T-helper 1 cell treated with Interleukin-12 subunit alpha and Interleukin-12 subunit beta and Interleukin-4 antibody, amounts not matched to agents 30 μg/mL and 1 μg/mL, for 36 hours (primary cell): ENCODE measurements around the gene PODXL.

ENCODE experiments used
- H3K27ac Mint-ChIP-seq: one replicate; pipeline ENCODE4 v1.8.0; 2021; ENCODE audit warnings: mild to moderate bottlenecking, mixed read lengths
- H3K27me3 Mint-ChIP-seq: one replicate; pipeline ENCODE4 v1.8.0; 2021; ENCODE audit warnings: low read depth, mixed read lengths
- H3K36me3 Mint-ChIP-seq: one replicate; pipeline ENCODE4 v1.8.0; 2021; ENCODE audit warnings: low read depth, mixed read lengths
- H3K4me1 Mint-ChIP-seq: one replicate; pipeline ENCODE4 v1.8.0; 2021; ENCODE audit warnings: low read depth, mixed read lengths
- H3K4me3 Mint-ChIP-seq: one replicate; pipeline ENCODE4 v1.8.0; 2021; ENCODE audit warnings: mild to moderate bottlenecking, moderate library complexity, mixed read lengths
- H3K9me3 Mint-ChIP-seq: one replicate; pipeline ENCODE4 v1.8.0; 2021; ENCODE audit warnings: mixed read lengths

Gene PODXL

DNA sequence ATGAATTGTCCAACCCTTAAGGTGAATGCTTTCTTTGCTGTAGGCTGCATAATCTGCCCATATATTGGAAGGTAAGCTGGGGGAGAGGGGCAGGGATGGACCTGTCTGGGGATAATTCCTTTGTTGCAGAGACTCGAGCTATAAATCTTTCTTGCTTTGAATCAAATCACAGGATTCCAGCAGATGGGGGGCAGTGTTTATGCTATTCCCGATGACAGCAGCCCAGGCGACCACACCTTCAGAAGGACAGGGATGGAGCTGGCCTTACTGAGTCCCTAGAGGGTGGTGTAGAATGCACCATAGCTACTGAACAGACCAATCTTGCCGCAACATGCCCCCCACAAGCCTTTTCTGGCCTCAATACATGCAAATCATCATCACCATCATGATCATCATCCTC lies 2.5 kb downstream of the PODXL start:
- no peaks in the 10 kb centered on the region for H3K36me3 Mint-ChIP-seq
- H3K27me3 Mint-ChIP-seq: peaks cover 62% of the 10 kb centered on the region
- H3K4me3 Mint-ChIP-seq: no peak overlapping the region
- H3K27ac Mint-ChIP-seq: no peak overlapping the region
- no peaks in the 10 kb centered on the region for H3K9me3 Mint-ChIP-seq
- H3K4me1 Mint-ChIP-seq: peaks cover 13% of the 10 kb centered on the region

DNA sequence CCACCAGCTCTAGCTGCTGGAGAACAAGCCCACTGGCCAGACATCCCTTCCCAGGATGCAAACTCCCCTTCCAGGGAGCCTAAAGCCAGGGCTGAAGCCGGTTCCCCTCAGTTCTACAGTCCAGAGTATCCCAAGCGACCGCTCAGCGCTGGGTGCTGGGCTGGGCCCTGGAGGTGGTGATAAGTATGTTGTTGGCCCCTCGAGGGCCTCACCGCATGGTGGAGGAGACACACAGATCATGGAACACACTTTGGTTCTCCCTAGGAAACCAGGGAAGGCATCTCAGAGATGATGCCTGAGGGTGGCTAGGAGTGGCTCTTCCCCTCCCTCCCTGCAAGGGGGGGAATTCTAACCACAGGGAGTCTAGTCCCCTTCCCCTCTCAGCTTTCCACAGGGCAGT lies 4.4 kb downstream of the PODXL start:
- H3K9me3 Mint-ChIP-seq: no peaks in the 10 kb centered on the region
- H3K4me3 Mint-ChIP-seq: no peak overlapping the region
- peaks cover 46% of the 10 kb centered on the region for H3K27me3 Mint-ChIP-seq
- peaks cover 10% of the 10 kb centered on the region for H3K4me1 Mint-ChIP-seq
- H3K27ac Mint-ChIP-seq: no peak overlapping the region
- H3K36me3 Mint-ChIP-seq: peaks cover 1% of the 10 kb centered on the region

DNA sequence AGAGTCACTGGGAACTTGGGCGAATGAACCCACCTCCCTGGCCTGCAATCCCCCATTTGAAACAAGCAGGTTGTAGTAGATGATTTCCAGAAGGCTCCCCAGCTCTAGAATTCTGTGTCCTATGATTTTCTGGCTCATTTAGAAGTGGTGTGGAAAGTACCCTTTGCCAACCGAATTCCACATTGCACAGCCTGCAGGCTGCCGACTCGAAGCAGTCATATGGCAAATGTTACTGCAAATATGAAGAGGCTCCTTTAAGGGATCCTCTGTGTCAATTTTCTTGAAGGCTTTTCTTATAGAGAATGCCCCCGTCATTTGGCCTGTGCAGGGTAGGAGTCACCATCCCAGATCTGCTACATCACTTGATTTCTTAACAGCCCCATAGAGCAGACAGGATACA lies 5.6 kb downstream of the PODXL start:
- peaks cover 1% of the 10 kb centered on the region for H3K36me3 Mint-ChIP-seq
- H3K9me3 Mint-ChIP-seq: no peaks in the 10 kb centered on the region
- H3K27ac Mint-ChIP-seq: no peak overlapping the region
- H3K4me3 Mint-ChIP-seq: no peak overlapping the region
- H3K4me1 Mint-ChIP-seq: peaks cover 14% of the 10 kb centered on the region
- H3K27me3 Mint-ChIP-seq: peaks cover 42% of the 10 kb centered on the region

DNA sequence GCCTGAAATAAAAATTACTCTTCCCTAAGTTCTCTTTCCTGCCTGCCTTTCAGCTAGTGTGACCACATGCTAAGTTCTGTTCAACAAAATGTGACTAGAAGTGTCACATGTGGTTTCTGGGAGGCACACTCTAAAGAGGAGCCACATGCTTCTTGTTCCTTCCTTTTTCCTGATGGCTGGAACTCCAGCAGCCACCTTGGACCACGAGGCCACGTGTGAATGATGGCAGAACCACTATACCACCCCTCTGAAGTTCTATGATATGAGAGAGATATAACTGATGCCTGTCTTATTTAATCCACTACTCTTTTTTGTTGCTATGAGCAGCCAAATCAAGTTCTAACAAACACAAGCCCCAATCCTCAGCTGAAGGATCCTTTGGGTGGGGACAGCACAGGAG lies 8.1 kb downstream of the PODXL start:
- Mint-ChIP-seq H3K9me3 (no peaks in the 10 kb centered on the region), H3K27me3 (peaks cover 17% of the 10 kb centered on the region), H3K36me3 (peaks cover 1% of the 10 kb centered on the region), H3K4me1 (peaks cover 13% of the 10 kb centered on the region), H3K4me3 (no peak overlapping the region), H3K27ac (no peak overlapping the region)

DNA sequence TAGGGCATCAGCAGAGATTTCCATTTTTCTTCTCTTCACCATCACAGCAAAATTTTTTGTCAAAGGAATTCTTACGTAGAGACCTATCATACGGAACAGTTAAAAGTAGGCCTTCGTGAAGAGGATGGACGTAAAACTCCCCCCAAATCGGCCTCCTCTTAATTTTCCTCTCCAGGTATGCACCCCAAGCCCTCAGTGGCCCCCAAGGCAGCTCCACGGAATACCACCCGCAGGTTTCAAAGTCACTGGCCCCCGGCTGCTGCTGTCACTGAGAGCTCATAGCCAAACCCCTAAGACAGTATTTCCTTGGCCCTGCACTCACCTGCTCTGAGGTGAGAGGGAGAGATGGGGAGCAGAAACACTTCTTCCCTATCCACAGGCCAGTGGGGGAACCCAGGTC lies 8.8 kb downstream of the PODXL start:
- peaks cover 1% of the 10 kb centered on the region for H3K36me3 Mint-ChIP-seq
- H3K27ac Mint-ChIP-seq: no peak overlapping the region
- no peaks in the 10 kb centered on the region for H3K9me3 Mint-ChIP-seq
- peaks cover 13% of the 10 kb centered on the region for H3K4me1 Mint-ChIP-seq
- H3K27me3 Mint-ChIP-seq: peaks cover 9% of the 10 kb centered on the region
- H3K4me3 Mint-ChIP-seq: no peak overlapping the region

DNA sequence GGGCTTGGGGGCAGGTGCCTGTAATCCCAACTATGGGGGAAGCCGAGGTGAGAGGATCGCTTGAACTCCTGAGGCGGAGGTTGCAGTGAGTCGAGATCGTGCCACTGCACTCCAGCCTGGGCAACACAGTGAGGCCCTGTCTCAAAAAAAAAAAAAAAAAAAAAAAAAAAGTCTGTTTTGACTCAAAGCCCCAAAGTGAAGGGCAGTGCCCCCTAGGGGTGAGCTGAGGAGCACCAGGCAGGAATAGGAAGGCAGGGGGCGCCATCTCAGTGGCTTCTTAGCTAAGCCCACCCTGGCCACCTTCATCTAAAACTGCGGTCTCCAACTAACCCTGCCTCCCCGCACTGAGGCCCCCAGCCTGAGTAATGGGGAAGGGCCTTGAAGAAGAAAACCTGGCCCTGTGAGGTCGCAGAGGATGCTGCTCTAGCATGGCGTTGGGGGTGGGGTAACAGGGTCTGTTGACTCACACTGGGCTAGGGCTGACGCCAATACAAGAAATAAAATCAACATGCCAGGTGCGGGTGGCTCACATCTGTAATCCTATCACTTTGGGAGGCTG lies 9.8 kb downstream of the PODXL start:
- Mint-ChIP-seq H3K36me3 (peaks cover 1% of the 10 kb centered on the region), H3K4me3 (no peak overlapping the region), H3K4me1 (peaks cover 13% of the 10 kb centered on the region), H3K9me3 (no peaks in the 10 kb centered on the region), H3K27me3 (peaks cover 6% of the 10 kb centered on the region), H3K27ac (no peak overlapping the region)

DNA sequence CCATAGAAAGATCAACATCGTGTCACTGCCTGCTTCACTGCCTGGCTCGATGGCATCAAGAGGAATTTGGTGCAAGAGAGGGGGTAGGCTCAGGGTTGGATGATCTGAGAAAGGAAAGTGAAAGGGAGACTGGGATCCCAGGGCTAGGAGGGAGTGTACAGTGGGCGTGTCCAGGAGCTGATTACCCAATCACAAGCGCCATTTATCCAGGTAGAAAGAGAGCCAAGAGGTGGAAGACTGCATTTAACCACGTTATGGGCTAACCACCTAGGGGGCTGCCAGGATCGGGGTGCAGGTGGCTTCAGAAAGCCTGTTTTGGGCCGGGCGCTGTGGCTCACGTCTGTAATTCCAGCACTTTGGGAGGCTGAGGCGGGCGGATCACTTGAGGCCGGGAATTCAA lies 10.3 kb downstream of the PODXL start:
- no peaks in the 10 kb centered on the region for H3K9me3 Mint-ChIP-seq
- H3K4me1 Mint-ChIP-seq: peaks cover 13% of the 10 kb centered on the region
- H3K36me3 Mint-ChIP-seq: peaks cover 1% of the 10 kb centered on the region
- H3K4me3 Mint-ChIP-seq: no peak overlapping the region
- H3K27ac Mint-ChIP-seq: no peak overlapping the region
- H3K27me3 Mint-ChIP-seq: peaks cover 6% of the 10 kb centered on the region

DNA sequence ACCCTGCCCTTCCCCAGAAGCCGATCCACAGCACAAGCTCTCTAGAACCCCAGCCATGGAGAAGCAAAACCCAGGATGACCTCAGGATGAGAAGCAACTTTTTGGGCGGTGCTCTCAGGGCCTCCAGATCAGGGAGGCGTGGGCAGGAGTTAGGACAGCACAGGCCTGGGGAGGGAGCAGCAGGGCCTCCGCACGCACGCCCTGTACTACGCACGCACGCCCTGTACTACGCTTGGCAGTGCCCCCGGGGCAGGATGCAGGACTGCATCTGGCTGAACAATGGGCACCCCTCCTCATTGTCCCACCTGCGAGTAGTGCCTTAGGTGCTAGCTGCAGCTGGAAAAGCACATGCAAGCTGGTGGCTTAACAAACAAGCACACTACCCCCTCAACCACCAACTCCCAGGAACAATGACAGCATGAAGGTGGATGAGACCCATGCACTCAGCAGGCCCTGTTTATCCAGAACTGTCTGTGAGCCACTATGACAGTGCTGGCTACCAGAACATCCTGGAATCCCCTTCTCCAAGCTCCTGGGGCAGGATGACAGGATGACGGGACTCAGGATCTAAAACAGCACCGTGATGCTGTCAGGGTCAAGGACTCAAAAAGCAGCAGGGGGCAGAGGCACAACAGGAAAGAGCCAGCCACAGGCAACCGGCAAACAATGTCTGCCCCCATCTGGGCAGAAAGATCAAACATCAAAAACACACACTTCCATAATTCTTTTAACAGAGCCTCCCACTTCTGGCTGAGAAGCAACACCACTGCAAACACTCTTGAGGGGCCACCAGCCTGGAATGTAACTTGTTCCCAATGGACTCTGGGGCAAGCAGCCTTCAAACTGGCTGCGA lies 11.8 kb downstream of the PODXL start:
- Mint-ChIP-seq H3K4me3 (no peak overlapping the region), H3K9me3 (no peaks in the 10 kb centered on the region), H3K4me1 (peaks cover 13% of the 10 kb centered on the region), H3K27me3 (peaks cover 6% of the 10 kb centered on the region), H3K36me3 (peaks cover 1% of the 10 kb centered on the region), H3K27ac (no peak overlapping the region)

DNA sequence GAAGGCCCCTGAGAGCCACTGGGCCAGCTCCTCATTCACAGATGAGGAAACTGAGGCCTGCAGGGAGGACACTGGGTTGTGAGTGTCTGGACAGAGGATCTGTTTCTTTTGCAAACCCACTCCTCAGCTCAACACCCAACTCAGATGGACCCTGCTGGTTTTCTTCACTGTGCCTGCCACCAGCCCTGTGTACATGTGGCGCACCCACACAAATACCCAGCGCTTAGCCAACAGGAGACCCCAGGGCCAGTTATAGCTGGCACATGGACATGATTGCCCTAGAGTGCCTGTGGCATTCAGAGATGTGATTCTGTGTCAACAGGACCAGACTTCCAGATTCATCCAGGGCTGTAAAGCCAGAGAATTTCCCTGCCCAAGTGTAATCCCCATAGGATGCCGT lies 12.4 kb downstream of the PODXL start:
- Mint-ChIP-seq H3K36me3 (peaks cover 1% of the 10 kb centered on the region), H3K27me3 (peaks cover 4% of the 10 kb centered on the region), H3K27ac (no peak overlapping the region), H3K4me3 (no peak overlapping the region), H3K4me1 (peaks cover 13% of the 10 kb centered on the region), H3K9me3 (no peaks in the 10 kb centered on the region)

DNA sequence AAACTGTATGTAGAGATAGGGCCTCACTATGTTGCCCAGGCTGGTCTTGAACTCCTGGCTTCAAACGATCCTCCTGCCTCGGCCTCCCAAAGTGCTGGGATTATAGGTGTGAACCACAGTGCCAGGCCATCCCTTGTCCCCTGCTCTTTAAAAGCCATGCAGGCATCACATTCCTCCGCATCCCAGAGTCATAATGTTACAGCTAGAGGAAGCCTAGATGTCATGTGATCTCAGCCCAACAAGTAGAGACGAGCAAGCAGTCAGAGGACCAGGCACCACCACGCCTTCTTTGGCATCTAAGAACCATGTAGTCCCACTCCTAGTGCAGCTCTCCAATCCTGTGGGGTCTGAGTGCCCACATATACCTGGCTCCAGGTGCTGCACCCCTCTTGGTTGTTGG lies 13.1 kb downstream of the PODXL start:
- Mint-ChIP-seq H3K4me1 (peaks cover 13% of the 10 kb centered on the region), H3K36me3 (no peaks in the 10 kb centered on the region), H3K27me3 (no peaks in the 10 kb centered on the region), H3K9me3 (no peaks in the 10 kb centered on the region), H3K27ac (no peak overlapping the region), H3K4me3 (no peak overlapping the region)

DNA sequence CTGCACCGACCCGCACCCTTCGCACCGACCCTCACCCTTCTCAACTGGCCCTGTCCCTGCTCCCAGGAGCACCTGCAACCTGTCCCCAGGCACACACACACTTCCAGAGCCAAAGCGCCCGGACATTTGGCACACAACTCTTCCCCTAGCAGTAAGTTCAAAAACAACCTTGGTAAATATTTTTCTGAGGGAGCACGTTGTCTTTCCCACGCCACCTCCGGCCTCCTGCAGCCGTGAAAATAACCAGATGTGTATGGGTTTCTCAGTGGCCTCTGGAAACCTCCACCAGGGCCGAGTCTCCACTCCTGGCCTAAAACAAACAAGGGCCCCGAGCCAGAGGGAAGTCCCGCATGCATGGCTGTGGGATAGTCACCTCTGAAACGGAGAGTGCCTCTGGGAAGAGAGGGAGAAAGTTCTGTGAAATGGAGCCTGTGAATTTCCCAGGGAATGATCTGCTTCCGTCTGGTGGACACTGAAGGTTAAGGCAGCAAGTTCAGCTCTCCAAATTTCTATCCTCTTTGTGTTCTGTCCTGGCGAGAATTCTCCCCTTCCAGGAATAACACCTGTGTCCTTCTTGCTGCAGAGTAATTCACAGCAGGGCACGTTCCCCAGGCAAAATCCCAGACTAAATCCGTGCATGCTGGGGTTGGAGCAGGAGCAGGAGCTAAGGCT lies 15.8 kb downstream of the PODXL start:
- H3K4me3 Mint-ChIP-seq: no peak overlapping the region
- H3K27ac Mint-ChIP-seq: no peak overlapping the region
- H3K36me3 Mint-ChIP-seq: no peaks in the 10 kb centered on the region
- H3K9me3 Mint-ChIP-seq: no peaks in the 10 kb centered on the region
- H3K4me1 Mint-ChIP-seq: peaks cover 8% of the 10 kb centered on the region
- peaks cover 4% of the 10 kb centered on the region for H3K27me3 Mint-ChIP-seq

DNA sequence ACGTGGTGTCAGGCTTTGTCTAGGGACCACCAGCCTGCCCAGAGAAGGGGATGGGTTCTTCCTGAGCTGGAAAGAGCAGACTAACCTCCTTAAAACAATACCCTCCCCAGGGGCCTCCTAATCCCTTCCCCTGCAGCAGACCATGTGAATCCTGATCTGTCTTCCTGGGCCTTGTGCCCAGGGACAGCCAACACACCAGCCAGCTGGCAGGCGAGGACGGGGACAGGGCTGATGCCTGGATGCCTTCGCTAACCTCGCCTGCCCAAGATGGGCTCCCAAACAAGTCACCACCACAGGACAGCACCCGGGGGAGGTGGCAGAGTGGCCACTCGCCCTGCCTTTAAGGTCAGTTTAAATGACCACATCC lies 17.6 kb downstream of the PODXL start:
- H3K27me3 Mint-ChIP-seq: peaks cover 5% of the 10 kb centered on the region
- H3K9me3 Mint-ChIP-seq: no peaks in the 10 kb centered on the region
- H3K4me1 Mint-ChIP-seq: no peaks in the 10 kb centered on the region
- no peaks in the 10 kb centered on the region for H3K36me3 Mint-ChIP-seq
- no peak overlapping the region for H3K4me3 Mint-ChIP-seq
- no peak overlapping the region for H3K27ac Mint-ChIP-seq

DNA sequence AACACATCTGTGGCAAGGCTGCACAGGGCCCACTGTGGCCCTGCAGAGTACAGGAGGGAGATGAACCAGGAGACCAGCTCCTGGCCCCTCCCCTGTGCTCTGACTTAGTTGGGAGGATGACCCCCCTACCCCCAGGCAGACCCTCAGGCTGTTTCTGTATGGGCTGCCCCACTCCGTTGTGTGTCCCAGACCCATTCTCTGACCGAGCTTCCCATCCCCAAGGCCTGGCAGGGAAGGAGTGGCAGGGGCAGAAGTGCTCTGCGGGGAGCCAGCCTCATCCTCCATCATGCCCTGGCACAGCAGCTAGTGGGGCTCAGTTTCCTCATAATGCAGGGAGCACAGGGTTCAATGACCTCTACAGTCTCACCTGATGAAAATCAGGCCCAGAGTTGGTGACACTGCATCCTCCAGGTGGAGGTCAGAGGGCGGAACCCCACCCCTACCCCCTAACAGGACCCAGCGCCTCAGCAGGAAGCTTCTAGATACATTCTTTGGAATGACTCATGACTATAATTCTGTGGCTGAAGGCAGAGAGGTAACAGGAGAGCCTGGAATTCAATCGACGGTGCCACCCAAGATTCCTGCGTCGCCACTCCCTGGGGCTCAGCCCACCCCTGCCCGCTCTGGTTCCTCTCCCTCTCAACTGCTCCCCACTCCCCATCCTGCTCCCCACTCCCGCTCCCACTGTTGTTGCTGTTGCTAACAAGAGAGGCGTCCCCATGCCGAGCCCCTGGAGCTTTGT lies 18.2 kb downstream of the PODXL start:
- no peaks in the 10 kb centered on the region for H3K4me1 Mint-ChIP-seq
- H3K27me3 Mint-ChIP-seq: peaks cover 5% of the 10 kb centered on the region
- H3K9me3 Mint-ChIP-seq: no peaks in the 10 kb centered on the region
- H3K36me3 Mint-ChIP-seq: no peaks in the 10 kb centered on the region
- no peak overlapping the region for H3K27ac Mint-ChIP-seq
- no peak overlapping the region for H3K4me3 Mint-ChIP-seq

DNA sequence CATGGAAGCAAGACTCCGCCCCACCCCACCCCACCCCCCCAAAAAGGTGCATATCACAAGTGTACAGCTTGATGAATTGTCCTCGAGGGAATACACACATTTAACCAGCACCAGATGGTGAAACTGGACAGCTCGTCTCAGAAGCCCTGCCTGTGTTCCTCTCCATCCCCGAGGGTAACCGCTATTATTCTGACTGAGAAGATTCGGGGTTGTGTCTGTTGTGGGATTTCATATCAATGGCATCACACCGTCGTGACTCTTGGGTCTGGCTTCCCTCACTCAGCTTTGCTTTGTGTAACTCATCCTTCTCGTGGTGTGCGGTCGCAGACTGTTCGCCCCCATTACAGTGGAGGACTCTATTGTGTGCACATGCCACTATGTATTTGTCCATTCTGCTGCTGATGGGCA lies 18.9 kb downstream of the PODXL start:
- no peak overlapping the region for H3K4me3 Mint-ChIP-seq
- no peak overlapping the region for H3K27ac Mint-ChIP-seq
- H3K9me3 Mint-ChIP-seq: no peaks in the 10 kb centered on the region
- H3K27me3 Mint-ChIP-seq: peaks cover 5% of the 10 kb centered on the region
- H3K36me3 Mint-ChIP-seq: no peaks in the 10 kb centered on the region
- H3K4me1 Mint-ChIP-seq: no peaks in the 10 kb centered on the region
